RWPE1 (cell line): Measurements from ENCODE around the gene SNX33.
"Not testable (repeated sequence)": the region's sequence is repeated elsewhere in the genome, so short reads cannot be mapped to it uniquely, and the experiment has no call there.

ENCODE experiments used
- CTCF ChIA-PET: fragments of 350-600 bp; sonication (Branson Sonifier 250); formaldehyde crosslinking; extraction: SDS; loops from one replicate; lab custom pipeline; 2021; lab: Yijun Ruan, JAX
- POLR2A ChIA-PET: fragments of 400-600 bp; formaldehyde crosslinking; extraction: SDS; loops from one replicate; lab custom pipeline; 2020; ENCODE audit warnings: antibody characterized with exemption; ENCODE audit not compliant: low non-redundant PET; lab: Yijun Ruan, JAX
- DNase-seq: peaks from one replicate; pipeline ENCODE4 v3.0.0; 2012; ENCODE audit warnings: low spot score
- H3K27ac ChIP-seq: fragments of 450-650 bp; 2 replicates; pipeline ENCODE4 v1.5.1; 2017
- CTCF ChIP-seq: fragments of 450-650 bp; conservative IDR thresholded peaks from 2 replicates; pipeline ENCODE4 v1.5.1; 2017; ENCODE audit warnings: low read depth, mild to moderate bottlenecking

Gene SNX33

DNA sequence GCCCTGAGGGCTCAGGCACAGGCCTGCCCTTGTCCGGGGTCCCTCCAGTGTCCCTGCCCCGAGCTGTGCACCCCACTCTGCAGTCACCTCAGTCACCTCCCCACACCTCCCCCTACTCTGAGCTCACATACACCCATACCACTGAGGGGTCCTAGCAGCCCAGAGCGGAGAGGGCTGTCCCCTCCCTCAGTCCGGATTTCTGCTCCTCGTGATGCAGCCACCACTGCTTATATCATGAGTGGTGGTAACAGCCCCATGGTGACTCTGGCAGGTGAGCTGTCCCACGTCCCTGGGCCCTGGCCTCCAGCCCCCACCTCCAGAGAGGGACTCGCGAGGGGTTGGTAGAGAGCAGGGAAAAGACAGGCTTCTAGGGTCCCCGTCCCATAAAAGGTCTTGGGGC, 56.9 kb downstream of the SNX33 start:
- H3K27ac ChIP-seq, result peak overlapping the region; percentile 87
- CTCF ChIA-PET, result no interaction called here
- no peak for TF ChIP-seq CTCF
- no peak for DNase-seq
- POLR2A ChIA-PET, result no interaction called here

DNA sequence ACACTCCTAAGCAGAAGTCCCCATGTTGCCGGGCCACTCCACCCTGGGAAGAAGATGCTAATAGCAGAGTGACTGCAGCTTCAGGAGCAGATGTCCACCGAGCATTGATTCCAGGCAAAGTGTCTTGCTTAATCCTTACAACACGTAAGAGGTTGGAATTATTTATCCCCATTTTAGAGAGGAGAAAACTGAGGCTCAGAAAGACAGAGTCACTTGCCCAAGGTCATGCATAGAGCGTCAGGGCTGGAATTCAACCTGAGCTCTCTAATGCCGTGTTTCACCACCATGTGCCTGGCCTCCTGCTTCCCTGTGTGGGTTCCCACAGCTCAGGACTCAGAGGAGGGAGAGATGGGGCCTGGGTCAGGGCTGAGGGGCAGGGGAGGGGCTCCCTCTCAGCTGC, 57.7 kb downstream of the SNX33 start:
- CTCF ChIA-PET, POLR2A ChIA-PET, DNase-seq: not testable (repeated sequence)
- H3K27ac ChIP-seq, result peak overlapping the region; percentile 26; the same call in 1 of the 2 replicates

DNA sequence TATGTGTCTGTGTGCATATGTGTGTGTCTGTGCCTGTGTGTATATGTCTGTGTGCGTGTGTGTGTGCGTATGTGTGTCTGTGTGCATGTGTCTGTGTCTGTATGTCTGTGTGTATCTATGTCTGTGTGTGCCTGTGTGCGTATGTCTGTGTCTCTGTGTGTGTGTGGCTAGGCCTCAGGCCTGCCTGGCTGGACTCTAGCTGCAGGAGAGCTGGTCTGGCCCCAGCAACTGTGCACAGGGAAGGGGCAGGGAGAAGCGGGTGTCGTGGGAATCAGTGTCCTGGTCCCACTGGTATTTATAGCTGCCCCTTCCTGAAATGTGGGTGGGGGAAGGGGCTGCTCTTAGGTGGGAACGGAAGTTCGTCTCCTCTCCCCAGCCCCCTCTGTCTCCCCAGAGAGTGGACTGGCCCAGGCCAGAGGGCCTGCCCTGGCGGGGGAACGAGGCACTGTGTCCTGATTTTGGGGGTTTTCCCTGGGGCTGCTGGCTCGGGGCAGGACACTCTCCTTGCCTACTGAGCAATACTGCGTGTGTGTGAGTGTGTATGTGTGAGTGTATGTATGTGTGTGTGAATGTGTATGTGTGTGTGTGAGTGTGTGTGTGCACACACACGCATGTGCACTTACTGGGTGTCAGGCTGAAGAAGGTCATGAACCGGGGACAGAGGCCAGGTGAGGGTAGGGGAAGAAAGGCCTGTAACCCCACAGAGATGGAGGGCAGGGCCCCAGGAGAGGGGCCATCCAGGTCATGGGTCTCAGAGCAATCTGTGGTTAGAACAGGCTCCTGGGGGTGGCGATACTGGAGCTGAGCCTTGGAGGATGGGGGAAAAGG, 58.4 kb downstream of the SNX33 start:
- peak overlapping the region; percentile 26 for H3K27ac ChIP-seq
- no peak for TF ChIP-seq CTCF
- no peak for DNase-seq
- ChIA-PET CTCF (interaction anchor here (0.6 kb wide), 1 partner anchor 9 kb away, joined by 3 read pairs; no protein-coding TSS in a partner anchor), POLR2A (no interaction called here)

DNA sequence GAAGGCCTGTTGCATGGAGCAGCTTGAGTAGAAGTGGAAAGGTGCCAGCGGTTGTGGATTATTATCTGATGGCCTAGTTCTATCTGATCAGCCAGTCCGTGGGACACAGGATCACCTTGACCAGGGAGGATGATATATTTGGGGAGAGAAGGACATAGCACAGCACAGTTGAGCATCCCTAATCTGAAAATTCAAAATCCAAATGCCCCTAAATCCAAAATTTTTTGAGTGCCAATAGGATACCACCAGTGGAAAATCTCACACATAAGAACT, 58.9 kb downstream of the SNX33 start:
- POLR2A ChIA-PET, result interaction anchor here (0.7 kb wide), 1 partner anchor 66 kb away, joined by 6 read pairs; the partner anchor contains the start of gene IMP3
- H3K27ac ChIP-seq, result peak overlapping the region; percentile 26
- TF ChIP-seq CTCF, result no peak
- CTCF ChIA-PET, result interaction anchor here (0.6 kb wide), 1 partner anchor 9 kb away, joined by 3 read pairs; no protein-coding TSS in a partner anchor
- DNase-seq, result no peak

- CTCF ChIA-PET, DNase-seq, POLR2A ChIA-PET: not testable (repeated sequence)
- peak overlapping the region; percentile 39; the same call in 1 of the 2 replicates for H3K27ac ChIP-seq
These were observed 61.7 kb downstream of the SNX33 start for GRCh38 chr15:75709458-75709857.

GRCh38 chr15:75710874-75711273, 63.2 kb downstream of the SNX33 start:
- H3K27ac ChIP-seq, DNase-seq, CTCF ChIA-PET, POLR2A ChIA-PET: not testable (repeated sequence)

GRCh38 chr15:75711495-75711894, 63.8 kb downstream of the SNX33 start:
- CTCF ChIA-PET, H3K27ac ChIP-seq, DNase-seq, POLR2A ChIA-PET: not testable (repeated sequence)
